ENCODE results near the gene DSG2.

The DSG2 gene

DNA sequence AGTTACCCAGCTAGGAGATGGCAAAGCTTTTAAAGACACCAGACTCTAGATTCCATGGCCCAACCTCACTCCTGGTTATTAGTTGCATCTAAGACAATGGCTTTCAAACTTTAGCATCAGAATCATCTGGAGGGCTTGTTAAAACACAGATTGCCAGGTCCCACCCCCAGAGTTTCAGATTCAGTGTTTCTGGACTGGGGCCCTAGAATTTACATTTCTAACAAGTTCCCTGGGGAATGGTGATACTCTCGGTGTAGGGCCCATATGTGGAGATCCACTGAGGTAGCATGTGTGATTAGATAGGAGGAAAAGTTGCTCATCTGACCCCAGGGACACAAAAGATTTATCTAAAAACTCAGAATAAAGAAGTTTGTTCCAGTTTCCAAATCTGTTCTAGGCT is 79.2 kb downstream of the DSG2 start:
- H3K36me3 Mint-ChIP-seq, result no peaks in the 10 kb centered on the region
- DNase-seq (ENCODE audit: low spot score in 2 of 2), result no peak
- peaks cover 1% of the 10 kb centered on the region for H3K27me3 Mint-ChIP-seq
- no peaks in the 10 kb centered on the region for H3K9me3 Mint-ChIP-seq
- no peak overlapping the region for H3K27ac Mint-ChIP-seq
- no peak overlapping the region for H3K4me3 Mint-ChIP-seq
- no peak for ATAC-seq (ENCODE audit: low read depth)
- no peaks in the 10 kb centered on the region for H3K4me1 Mint-ChIP-seq

DNA sequence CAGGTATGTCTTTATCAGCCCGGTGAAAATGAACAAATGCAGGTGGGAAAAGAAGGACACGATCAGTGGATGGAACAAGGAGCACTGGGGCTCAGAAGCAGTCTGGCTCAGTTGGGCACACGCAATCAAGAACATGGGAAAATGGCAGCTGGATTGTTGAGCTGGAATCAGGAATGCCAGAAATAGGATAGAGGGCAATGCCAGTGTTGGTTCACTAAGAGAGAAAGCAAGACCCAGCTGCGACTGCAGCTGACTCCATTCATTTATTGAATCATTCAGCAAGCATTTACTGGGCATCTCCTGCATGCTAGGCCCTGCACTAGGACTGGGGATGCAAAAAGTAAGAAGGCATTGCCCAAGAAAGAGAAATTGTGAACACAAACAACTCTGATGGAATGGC is 80.1 kb downstream of the DSG2 start:
- Mint-ChIP-seq H3K27ac (no peak overlapping the region), H3K4me3 (no peak overlapping the region), H3K4me1 (no peaks in the 10 kb centered on the region), H3K27me3 (peaks cover 1% of the 10 kb centered on the region), H3K9me3 (no peaks in the 10 kb centered on the region), H3K36me3 (no peaks in the 10 kb centered on the region)
- ATAC-seq (ENCODE audit: low read depth) (no peak), DNase-seq (ENCODE audit: low spot score in 2 of 2) (no peak)

DNA sequence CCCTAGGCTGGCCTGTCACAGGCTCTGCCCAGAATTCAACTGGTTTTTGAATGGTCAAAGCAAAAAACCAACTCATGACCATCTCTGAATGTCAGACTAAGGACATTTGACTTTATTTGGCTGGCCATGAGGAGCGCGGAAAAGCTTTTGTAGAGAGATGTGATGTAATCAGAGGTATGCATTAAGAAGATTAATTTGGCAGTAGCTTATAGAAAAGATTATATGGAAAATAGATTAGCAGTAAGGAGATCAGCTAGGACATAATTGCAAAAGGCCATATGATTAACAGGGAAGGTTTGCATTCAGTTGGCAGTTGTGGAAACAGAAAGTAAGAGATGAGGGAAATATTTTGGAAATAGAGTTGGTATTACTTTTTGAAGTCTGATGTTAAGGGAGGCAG is 81.4 kb downstream of the DSG2 start:
- DNase-seq (ENCODE audit: low spot score in 2 of 2) (no peak), ATAC-seq (ENCODE audit: low read depth) (no peak)
- no peak overlapping the region for H3K4me3 Mint-ChIP-seq
- no peak overlapping the region for H3K27ac Mint-ChIP-seq
- no peaks in the 10 kb centered on the region for H3K9me3 Mint-ChIP-seq
- peaks cover 3% of the 10 kb centered on the region for H3K27me3 Mint-ChIP-seq
- H3K36me3 Mint-ChIP-seq, result no peaks in the 10 kb centered on the region
- H3K4me1 Mint-ChIP-seq, result no peaks in the 10 kb centered on the region

DNA sequence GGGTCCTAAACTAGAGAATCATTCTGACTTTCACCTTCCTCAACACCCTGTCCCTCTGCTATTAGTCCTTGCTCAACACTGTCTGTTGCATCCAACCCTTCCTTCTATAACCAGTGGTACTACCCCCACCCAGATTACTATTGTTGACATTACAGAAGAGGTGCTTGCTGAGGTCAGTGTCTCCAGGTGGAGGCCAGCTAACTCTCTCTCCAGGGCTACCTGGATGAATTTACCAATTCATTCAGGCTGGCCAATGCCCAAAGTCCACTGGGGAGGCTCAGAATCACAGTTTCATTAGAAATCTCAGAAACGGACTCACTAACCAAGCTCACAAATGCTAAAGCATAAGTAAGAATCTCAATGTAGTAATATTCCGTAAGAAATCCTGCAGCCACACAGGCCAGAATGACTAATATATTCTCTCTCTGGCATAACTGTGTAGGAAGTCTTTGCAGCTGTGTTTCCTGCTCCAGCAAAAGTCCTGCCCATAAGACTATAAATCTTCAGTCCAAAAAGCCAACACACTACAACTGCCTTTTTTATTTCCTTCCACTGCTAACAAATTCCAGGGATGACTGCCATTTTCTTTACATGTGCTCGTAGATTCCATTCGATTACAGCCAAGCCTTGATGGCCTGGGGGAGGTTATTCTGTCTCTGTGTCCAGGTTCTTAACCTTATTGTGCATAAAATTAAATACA is 83.7 kb downstream of the DSG2 start:
- H3K9me3 Mint-ChIP-seq, result no peaks in the 10 kb centered on the region
- ATAC-seq (ENCODE audit: low read depth) (no peak), DNase-seq (ENCODE audit: low spot score in 2 of 2) (no peak)
- H3K36me3 Mint-ChIP-seq, result no peaks in the 10 kb centered on the region
- no peaks in the 10 kb centered on the region for H3K4me1 Mint-ChIP-seq
- no peak overlapping the region for H3K27ac Mint-ChIP-seq
- no peak overlapping the region for H3K4me3 Mint-ChIP-seq
- H3K27me3 Mint-ChIP-seq, result peaks cover 8% of the 10 kb centered on the region

DNA sequence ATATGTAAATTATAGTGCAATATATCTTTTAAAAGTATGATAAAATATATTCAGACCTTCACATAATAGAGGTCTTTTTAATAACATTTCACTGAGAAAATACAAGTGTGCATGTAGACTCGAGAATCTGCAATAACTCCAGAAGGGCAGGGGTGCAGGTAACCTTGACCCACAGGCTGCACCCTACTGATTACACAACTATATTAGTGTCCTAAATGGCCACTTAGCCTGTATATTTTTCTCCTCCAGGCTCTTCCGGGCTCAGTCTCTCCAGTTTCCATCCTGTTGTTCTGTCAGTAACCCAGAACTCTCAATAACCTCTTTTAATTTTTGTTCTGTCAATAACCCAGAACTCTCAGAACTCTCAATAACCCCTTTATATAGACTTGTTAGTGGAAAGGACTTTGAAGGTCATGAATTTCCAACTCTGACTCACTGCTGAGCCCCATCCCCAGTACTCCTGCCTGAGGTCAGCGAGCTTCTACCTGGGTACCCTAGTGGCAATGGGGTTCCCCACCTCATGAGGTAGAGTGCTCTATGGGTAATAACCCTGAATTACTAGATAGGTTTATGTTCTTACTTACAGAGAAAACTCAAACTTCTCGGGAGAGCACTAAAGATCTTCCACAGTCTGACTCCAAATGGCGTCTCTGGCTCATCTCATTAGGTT is 85.3 kb downstream of the DSG2 start:
- Mint-ChIP-seq H3K27me3 (peaks cover 6% of the 10 kb centered on the region), H3K4me1 (no peaks in the 10 kb centered on the region), H3K27ac (no peak overlapping the region), H3K9me3 (no peaks in the 10 kb centered on the region), H3K36me3 (no peaks in the 10 kb centered on the region), H3K4me3 (no peak overlapping the region)
- no peak for ATAC-seq (ENCODE audit: low read depth)
- no peak for DNase-seq (ENCODE audit: low spot score in 2 of 2)

DNA sequence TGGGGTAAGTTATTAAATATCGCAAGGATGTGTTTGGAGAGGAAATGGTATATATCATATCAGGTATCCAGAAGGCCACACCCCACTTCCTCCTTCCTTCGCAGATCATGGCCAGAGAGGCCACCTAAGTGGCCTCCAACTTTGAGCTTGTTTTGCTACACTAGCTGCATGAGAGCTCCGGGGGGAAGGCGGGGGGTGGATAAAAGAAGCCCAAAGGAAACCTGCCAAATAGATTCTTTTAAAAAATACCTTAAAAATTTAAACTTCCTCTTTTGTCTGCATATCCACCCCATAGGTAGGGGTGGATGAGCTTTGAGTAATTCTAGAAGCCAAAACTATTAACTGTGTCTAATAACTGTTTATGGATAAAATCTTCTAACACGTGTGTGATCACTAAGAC is 88.0 kb downstream of the DSG2 start:
- Mint-ChIP-seq H3K9me3 (no peaks in the 10 kb centered on the region), H3K4me1 (no peaks in the 10 kb centered on the region), H3K4me3 (no peak overlapping the region), H3K36me3 (no peaks in the 10 kb centered on the region), H3K27me3 (peaks cover 8% of the 10 kb centered on the region), H3K27ac (no peak overlapping the region)
- no peak for ATAC-seq (ENCODE audit: low read depth)
- no peak for DNase-seq (ENCODE audit: low spot score in 2 of 2)

DNA sequence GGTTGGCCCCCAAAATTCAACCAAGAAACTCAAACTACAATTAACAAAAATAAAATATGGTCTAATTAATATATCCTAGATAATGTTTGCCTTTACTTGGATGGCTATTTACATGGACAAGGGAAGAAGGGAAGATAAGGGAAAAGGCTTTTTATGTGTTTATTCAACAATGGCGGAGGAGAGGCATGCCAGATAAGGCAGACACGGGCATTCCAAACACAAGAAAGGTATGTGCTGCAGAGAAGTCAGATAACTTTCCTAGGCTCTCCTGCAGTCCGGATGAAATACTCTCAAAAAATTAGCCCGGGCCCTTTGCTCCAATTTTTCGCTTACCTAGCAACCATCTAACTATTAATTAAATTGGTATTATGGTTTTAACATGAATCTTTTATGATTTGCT is 88.6 kb downstream of the DSG2 start:
- no peak for ATAC-seq (ENCODE audit: low read depth)
- no peaks in the 10 kb centered on the region for H3K9me3 Mint-ChIP-seq
- no peak overlapping the region for H3K27ac Mint-ChIP-seq

DNA sequence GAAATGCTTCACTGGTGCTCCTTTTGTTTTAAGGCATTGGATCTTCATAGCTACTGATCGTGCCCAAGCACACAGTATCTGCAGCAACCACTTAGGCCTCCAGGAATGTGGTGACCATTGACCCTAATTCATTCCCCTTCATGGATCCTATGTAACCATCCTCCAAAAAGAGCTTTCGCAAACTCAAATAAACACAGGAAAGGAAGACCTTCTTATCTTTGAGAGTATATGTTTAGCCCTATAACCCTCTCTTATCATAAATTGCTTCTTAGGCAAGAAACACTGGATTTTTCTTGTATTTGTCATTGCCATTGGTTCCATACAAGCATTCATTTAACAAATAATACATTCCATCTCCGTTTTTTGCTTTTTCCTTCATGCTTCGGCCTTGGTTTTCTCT is 89.6 kb downstream of the DSG2 start:
- no peaks in the 10 kb centered on the region for H3K4me1 Mint-ChIP-seq
- ATAC-seq (ENCODE audit: low read depth) (no peak), DNase-seq (ENCODE audit: low spot score in 2 of 2) (no peak)
- H3K9me3 Mint-ChIP-seq, result no peaks in the 10 kb centered on the region
- no peak overlapping the region for H3K27ac Mint-ChIP-seq
- no peaks in the 10 kb centered on the region for H3K36me3 Mint-ChIP-seq
- H3K4me3 Mint-ChIP-seq, result no peak overlapping the region
- H3K27me3 Mint-ChIP-seq, result peaks cover 8% of the 10 kb centered on the region

More for the DNA sequence above, 88.6 kb downstream of the DSG2 start:
- Mint-ChIP-seq H3K27me3 (peaks cover 8% of the 10 kb centered on the region), H3K4me3 (no peak overlapping the region), H3K4me1 (no peaks in the 10 kb centered on the region), H3K36me3 (no peaks in the 10 kb centered on the region)
- DNase-seq (ENCODE audit: low spot score in 2 of 2), result no peak

DNA sequence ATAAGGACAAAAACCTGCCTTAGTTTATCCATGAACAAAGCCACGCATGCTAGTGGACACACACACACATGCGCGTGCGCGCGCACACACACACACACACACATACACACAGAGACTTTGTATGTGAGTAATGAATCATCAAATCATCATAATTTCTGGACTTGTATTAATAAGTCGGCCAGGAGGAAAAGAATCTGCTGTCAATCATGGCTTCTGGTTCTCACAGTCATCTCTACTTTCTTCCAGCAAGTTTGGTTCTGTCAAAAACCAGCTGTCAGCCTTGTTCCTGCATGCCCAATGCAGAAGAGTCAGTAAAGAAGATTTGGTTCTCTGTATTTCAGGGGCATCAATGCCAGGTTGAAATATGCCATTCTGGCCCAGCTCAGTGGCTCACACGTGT is 92.6 kb downstream of the DSG2 start:
- no peaks in the 10 kb centered on the region for H3K4me1 Mint-ChIP-seq

DNA sequence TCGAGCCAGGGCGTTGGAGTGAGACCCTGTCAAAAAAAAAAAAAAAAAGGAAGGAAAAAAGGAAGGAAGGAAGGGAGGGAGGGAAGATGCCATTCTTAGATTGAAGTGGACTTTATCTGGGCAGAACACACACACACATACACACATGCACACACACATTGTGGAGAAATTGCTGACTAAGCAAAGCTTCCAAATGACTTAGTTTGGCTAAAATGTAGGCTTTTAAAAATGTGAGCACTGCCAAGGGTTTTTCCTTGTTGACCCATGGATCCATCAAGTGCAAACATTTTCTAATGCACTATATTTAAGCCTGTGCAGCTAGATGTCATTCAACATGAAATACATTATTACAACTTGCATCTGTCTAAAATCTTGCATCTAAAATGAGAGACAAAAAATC is 93.1 kb downstream of the DSG2 start:
- no peak for DNase-seq (ENCODE audit: low spot score in 2 of 2)
- ATAC-seq (ENCODE audit: low read depth), result no peak
- Mint-ChIP-seq H3K9me3 (no peaks in the 10 kb centered on the region), H3K27ac (no peak overlapping the region), H3K4me1 (no peaks in the 10 kb centered on the region), H3K27me3 (peaks cover 5% of the 10 kb centered on the region), H3K36me3 (no peaks in the 10 kb centered on the region), H3K4me3 (no peak overlapping the region)

More for the DNA sequence above, 92.6 kb downstream of the DSG2 start:
- Mint-ChIP-seq H3K9me3 (no peaks in the 10 kb centered on the region), H3K36me3 (no peaks in the 10 kb centered on the region), H3K27me3 (peaks cover 5% of the 10 kb centered on the region), H3K4me3 (no peak overlapping the region), H3K27ac (no peak overlapping the region)
- DNase-seq (ENCODE audit: low spot score in 2 of 2), result no peak
- ATAC-seq (ENCODE audit: low read depth), result no peak

DNA sequence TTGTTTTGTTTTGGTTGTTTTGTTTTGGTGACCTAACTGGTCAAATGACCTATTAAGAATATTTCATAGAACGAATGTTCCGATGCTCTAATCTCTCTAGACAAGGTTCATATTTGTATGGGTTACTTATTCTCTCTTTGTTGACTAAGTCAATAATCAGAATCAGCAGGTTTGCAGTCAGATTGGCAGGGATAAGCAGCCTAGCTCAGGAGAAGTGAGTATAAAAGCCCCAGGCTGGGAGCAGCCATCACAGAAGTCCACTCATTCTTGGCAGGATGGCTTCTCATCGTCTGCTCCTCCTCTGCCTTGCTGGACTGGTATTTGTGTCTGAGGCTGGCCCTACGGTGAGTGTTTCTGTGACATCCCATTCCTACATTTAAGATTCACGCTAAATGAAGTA is 93.7 kb downstream of the DSG2 start, which contains the start of gene TTR:
TTR (plus strand) TSS at position 250 of the 400 bp plus-strand sequence; CDS start at position 276, 26 bp downstream.
- no peak within 1 kb of the TSS for H3K4me3 Mint-ChIP-seq
- H3K27ac Mint-ChIP-seq, result no peak within 1 kb of the TSS
- peaks cover 5% of the 10 kb centered on the region for H3K27me3 Mint-ChIP-seq
- no peaks in the 10 kb centered on the region for H3K9me3 Mint-ChIP-seq
- ATAC-seq (ENCODE audit: low read depth) (no peak), DNase-seq (ENCODE audit: low spot score in 2 of 2) (no peak)
- H3K36me3 Mint-ChIP-seq, result no peaks in the 10 kb centered on the region
- H3K4me1 Mint-ChIP-seq, result no peaks in the 10 kb centered on the region

DNA sequence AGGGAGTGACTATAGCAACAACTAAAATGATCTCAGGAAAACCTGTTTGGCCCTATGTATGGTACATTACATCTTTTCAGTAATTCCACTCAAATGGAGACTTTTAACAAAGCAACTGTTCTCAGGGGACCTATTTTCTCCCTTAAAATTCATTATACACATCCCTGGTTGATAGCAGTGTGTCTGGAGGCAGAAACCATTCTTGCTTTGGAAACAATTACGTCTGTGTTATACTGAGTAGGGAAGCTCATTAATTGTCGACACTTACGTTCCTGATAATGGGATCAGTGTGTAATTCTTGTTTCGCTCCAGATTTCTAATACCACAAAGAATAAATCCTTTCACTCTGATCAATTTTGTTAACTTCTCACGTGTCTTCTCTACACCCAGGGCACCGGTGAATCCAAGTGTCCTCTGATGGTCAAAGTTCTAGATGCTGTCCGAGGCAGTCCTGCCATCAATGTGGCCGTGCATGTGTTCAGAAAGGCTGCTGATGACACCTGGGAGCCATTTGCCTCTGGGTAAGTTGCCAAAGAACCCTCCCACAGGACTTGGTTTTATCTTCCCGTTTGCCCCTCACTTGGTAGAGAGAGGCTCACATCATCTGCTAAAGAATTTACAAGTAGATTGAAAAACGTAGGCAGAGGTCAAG is 94.7 kb downstream of the DSG2 start:
- H3K27ac Mint-ChIP-seq, result no peak overlapping the region
- ATAC-seq (ENCODE audit: low read depth), result no peak
- H3K9me3 Mint-ChIP-seq, result no peaks in the 10 kb centered on the region
- H3K27me3 Mint-ChIP-seq, result peaks cover 5% of the 10 kb centered on the region
- no peak overlapping the region for H3K4me3 Mint-ChIP-seq
- no peaks in the 10 kb centered on the region for H3K4me1 Mint-ChIP-seq
- no peaks in the 10 kb centered on the region for H3K36me3 Mint-ChIP-seq
- no peak for DNase-seq (ENCODE audit: low spot score in 2 of 2)

DNA sequence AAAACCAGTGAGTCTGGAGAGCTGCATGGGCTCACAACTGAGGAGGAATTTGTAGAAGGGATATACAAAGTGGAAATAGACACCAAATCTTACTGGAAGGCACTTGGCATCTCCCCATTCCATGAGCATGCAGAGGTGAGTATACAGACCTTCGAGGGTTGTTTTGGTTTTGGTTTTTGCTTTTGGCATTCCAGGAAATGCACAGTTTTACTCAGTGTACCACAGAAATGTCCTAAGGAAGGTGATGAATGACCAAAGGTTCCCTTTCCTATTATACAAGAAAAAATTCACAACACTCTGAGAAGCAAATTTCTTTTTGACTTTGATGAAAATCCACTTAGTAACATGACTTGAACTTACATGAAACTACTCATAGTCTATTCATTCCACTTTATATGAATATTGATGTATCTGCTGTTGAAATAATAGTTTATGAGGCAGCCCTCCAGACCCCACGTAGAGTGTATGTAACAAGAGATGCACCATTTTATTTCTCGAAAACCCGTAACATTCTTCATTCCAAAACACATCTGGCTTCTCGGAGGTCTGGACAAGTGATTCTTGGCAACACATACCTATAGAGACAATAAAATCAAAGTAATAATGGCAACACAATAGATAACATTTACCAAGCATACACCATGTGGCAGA is 97.3 kb downstream of the DSG2 start:
- no peak for DNase-seq (ENCODE audit: low spot score in 2 of 2)
- no peak for ATAC-seq (ENCODE audit: low read depth)
- Mint-ChIP-seq H3K9me3 (no peaks in the 10 kb centered on the region), H3K27me3 (peaks cover 9% of the 10 kb centered on the region), H3K4me1 (no peaks in the 10 kb centered on the region), H3K27ac (no peak overlapping the region), H3K36me3 (no peaks in the 10 kb centered on the region), H3K4me3 (no peak overlapping the region)
